HepG2 (cell line): ENCODE measurements around the gene CBLC. TPM values are rescaled to one million over a fixed set of nuclear protein-coding genes. Genes with fewer than 3 reads are reported as not detected.

Experiments used
- ETV6 ChIP-seq: sonication (generic); formaldehyde crosslinking; conservative IDR thresholded peaks from 2 replicates; pipeline ENCODE4 v1.4.0; 2020; ENCODE audit warnings: missing genetic modification reagents
- FOXA3 ChIP-seq: IDR thresholded peaks from 2 replicates; pipeline ENCODE4 v1.6.1; 2016; ENCODE audit warnings: missing genetic modification reagents, missing compliant biosample characterization
- FOXC1 ChIP-seq: sonication (generic); formaldehyde crosslinking; IDR thresholded peaks from 2 replicates; pipeline ENCODE4 v1.8.0; 2022; ENCODE audit warnings: mild to moderate bottlenecking, missing genetic modification reagents, borderline replicate concordance
- HNRNPK ChIP-seq: fragments of 200-400 bp; formaldehyde crosslinking; IDR thresholded peaks from 2 replicates; pipeline ENCODE4 v1.6.1; 2018; ENCODE audit warnings: low read length, low read depth, moderate library complexity, mild to moderate bottlenecking; ENCODE audit not compliant: poor library complexity, severe bottlenecking
- KDM2A ChIP-seq: sonication (generic); formaldehyde crosslinking; IDR thresholded peaks from 2 replicates; pipeline ENCODE4 v1.4.0; 2020; ENCODE audit warnings: low read depth, missing genetic modification reagents, borderline replicate concordance
- NFIB ChIP-seq: sonication (generic); formaldehyde crosslinking; IDR thresholded peaks from 2 replicates; pipeline ENCODE4 v1.9.0; 2021; ENCODE audit warnings: missing genetic modification reagents, mild to moderate bottlenecking, borderline replicate concordance
- SMC3 ChIP-seq: IDR thresholded peaks from 2 replicates; pipeline ENCODE4 v1.6.1; 2011; ENCODE audit warnings: low read length, improper control_type of control experiment
- ZNF205 ChIP-seq: IDR thresholded peaks from 2 replicates; pipeline ENCODE4 v1.6.1; 2018; ENCODE audit warnings: missing biosample characterization, missing genetic modification reagents
- ZNF446 ChIP-seq: sonication (generic); formaldehyde crosslinking; IDR thresholded peaks from 2 replicates; pipeline ENCODE4 v1.5.0; 2020; ENCODE audit warnings: mild to moderate bottlenecking, missing genetic modification reagents
- ZNF674 ChIP-seq: sonication (generic); formaldehyde crosslinking; IDR thresholded peaks from 2 replicates; pipeline ENCODE4 v1.5.0; 2020; ENCODE audit warnings: low read depth, mild to moderate bottlenecking, missing genetic modification reagents
- ZNF746 ChIP-seq: sonication (generic); formaldehyde crosslinking; IDR thresholded peaks from 2 replicates; pipeline ENCODE4 v1.8.0; 2022; ENCODE audit warnings: mild to moderate bottlenecking, missing genetic modification reagents
- ZNF749 ChIP-seq: sonication (generic); formaldehyde crosslinking; IDR thresholded peaks from 2 replicates; pipeline ENCODE4 v1.8.0; 2022; ENCODE audit warnings: mild to moderate bottlenecking, missing genetic modification reagents, moderate library complexity, borderline replicate concordance
- ZNF768 ChIP-seq: sonication (generic); formaldehyde crosslinking; IDR thresholded peaks from 2 replicates; pipeline ENCODE4 v1.4.0; 2020; ENCODE audit warnings: missing genetic modification reagents
- polyA plus RNA-seq, 8 experiments: library from polyadenylated mRNA; depleted of rRNA in 3 of 8; stranded (reverse) in 7 of 8; unstranded in 1 of 8; fragments of >200 nt; fragmentation: Illumina TruSeq in 4 of 8; extraction: Trizol in 4 of 8; gene quantifications; 2 replicates each; pipeline versions ENCODE4 v1.2.1 to v1.2.3, GENCODE V29; 2011 to 2016; ENCODE audit warnings: low read depth in 4 of 8, missing spikeins in 1 of 8, mixed read lengths in 1 of 8; ENCODE audit not compliant: insufficient read depth in 1 of 8
- total RNA-seq, 5 experiments: library from RNA; depleted of rRNA; stranded (reverse); fragments of >200 nt; fragmentation: Illumina TruSeq; extraction: Trizol; gene quantifications; 2 replicates each; pipeline ENCODE4 v1.2.3, GENCODE V29; 2016; ENCODE audit warnings: low read depth in 1 of 5
- TF ChIP-seq, protein P1 (sequence below): sonication (generic); formaldehyde crosslinking; IDR thresholded peaks from 2 replicates; pipeline ENCODE4 v1.4.0; 2020; ENCODE audit warnings: missing genetic modification reagents
- TF ChIP-seq, protein P2 (sequence below): sonication (generic); formaldehyde crosslinking; IDR thresholded peaks from 2 replicates; pipeline ENCODE4 v1.5.1; 2020; ENCODE audit warnings: mild to moderate bottlenecking, missing genetic modification reagents
- TF ChIP-seq, protein P3 (sequence below): sonication (generic); formaldehyde crosslinking; IDR thresholded peaks from 2 replicates; pipeline ENCODE4 v1.9.0; 2021; ENCODE audit warnings: missing genetic modification reagents, borderline replicate concordance

The CBLC gene
- total and polyA plus RNA-seq, 2 of the 13 experiments (the other 11 are each of a cell fraction or from before 2014, with no cell fraction given), result 1.8 to 2.6 TPM

- TF ChIP-seq HNRNPK (no peak), ZNF674 (no peak), ZNF446 (CRISPR knock-in tag) (no peak), ZNF205 (CRISPR knock-in tag) (0 out of 2 replicates have a peak, but pooled peaks have one; percentile 20), ZNF749 (CRISPR knock-in tag) (no peak), ETV6 (CRISPR knock-in tag) (no peak), KDM2A (CRISPR knock-in tag) (peak; percentile 71; the same call in 1 of the 2 replicates), ZNF746 (no peak; the same call in none of the 2 replicates), FOXC1 (CRISPR knock-in tag) (no peak), ZNF768 (CRISPR knock-in tag) (peak; percentile 45; the same call in 1 of the 2 replicates), SMC3 (peak; percentile 63; the same call in 1 of the 2 replicates), NFIB (CRISPR knock-in tag) (no peak), FOXA3 (CRISPR knock-in tag) (peak; percentile 26; the same call in 1 of the 2 replicates)
- TF ChIP-seq, protein P1, sequence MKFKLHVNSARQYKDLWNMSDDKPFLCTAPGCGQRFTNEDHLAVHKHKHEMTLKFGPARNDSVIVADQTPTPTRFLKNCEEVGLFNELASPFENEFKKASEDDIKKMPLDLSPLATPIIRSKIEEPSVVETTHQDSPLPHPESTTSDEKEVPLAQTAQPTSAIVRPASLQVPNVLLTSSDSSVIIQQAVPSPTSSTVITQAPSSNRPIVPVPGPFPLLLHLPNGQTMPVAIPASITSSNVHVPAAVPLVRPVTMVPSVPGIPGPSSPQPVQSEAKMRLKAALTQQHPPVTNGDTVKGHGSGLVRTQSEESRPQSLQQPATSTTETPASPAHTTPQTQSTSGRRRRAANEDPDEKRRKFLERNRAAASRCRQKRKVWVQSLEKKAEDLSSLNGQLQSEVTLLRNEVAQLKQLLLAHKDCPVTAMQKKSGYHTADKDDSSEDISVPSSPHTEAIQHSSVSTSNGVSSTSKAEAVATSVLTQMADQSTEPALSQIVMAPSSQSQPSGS (CRISPR knock-in tag), result no peak
- TF ChIP-seq, protein P2, sequence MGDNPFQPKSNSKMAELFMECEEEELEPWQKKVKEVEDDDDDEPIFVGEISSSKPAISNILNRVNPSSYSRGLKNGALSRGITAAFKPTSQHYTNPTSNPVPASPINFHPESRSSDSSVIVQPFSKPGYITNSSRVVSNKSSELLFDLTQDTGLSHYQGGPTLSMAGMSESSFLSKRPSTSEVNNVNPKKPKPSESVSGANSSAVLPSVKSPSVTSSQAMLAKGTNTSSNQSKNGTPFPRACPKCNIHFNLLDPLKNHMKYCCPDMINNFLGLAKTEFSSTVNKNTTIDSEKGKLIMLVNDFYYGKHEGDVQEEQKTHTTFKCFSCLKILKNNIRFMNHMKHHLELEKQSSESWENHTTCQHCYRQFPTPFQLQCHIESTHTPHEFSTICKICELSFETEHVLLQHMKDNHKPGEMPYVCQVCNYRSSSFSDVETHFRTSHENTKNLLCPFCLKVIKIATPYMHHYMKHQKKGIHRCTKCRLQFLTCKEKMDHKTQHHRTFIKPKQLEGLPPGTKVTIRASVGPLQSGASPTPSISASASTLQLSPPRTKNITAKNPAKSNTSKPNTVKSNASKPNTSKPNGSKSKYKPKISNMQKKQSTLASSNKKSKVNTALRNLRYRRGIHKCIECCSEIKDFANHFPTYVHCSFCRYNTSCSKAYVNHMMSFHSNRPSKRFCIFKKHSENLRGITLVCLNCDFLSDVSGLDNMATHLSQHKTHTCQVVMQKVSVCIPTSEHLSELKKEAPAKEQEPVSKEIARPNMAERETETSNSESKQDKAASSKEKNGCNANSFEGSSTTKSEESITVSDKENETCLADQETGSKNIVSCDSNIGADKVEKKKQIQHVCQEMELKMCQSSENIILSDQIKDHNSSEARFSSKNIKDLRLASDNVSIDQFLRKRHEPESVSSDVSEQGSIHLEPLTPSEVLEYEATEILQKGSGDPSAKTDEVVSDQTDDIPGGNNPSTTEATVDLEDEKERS (CRISPR knock-in tag), result peak; percentile 42; the same call in 1 of the 2 replicates
- TF ChIP-seq, protein P3, sequence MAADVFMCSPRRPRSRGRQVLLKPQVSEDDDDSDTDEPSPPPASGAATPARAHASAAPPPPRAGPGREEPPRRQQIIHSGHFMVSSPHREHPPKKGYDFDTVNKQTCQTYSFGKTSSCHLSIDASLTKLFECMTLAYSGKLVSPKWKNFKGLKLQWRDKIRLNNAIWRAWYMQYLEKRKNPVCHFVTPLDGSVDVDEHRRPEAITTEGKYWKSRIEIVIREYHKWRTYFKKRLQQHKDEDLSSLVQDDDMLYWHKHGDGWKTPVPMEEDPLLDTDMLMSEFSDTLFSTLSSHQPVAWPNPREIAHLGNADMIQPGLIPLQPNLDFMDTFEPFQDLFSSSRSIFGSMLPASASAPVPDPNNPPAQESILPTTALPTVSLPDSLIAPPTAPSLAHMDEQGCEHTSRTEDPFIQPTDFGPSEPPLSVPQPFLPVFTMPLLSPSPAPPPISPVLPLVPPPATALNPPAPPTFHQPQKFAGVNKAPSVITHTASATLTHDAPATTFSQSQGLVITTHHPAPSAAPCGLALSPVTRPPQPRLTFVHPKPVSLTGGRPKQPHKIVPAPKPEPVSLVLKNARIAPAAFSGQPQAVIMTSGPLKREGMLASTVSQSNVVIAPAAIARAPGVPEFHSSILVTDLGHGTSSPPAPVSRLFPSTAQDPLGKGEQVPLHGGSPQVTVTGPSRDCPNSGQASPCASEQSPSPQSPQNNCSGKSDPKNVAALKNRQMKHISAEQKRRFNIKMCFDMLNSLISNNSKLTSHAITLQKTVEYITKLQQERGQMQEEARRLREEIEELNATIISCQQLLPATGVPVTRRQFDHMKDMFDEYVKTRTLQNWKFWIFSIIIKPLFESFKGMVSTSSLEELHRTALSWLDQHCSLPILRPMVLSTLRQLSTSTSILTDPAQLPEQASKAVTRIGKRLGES (CRISPR knock-in tag), result no peak
Observed at GRCh38 chr19:44807652-44808462, 30.2 kb downstream of the CBLC start (continued).
